ENCODE data around the gene NFASC.
A peak's percentile ranks its signal among the peaks of the same experiment; 100 is the strongest.

Gene NFASC

DNA sequence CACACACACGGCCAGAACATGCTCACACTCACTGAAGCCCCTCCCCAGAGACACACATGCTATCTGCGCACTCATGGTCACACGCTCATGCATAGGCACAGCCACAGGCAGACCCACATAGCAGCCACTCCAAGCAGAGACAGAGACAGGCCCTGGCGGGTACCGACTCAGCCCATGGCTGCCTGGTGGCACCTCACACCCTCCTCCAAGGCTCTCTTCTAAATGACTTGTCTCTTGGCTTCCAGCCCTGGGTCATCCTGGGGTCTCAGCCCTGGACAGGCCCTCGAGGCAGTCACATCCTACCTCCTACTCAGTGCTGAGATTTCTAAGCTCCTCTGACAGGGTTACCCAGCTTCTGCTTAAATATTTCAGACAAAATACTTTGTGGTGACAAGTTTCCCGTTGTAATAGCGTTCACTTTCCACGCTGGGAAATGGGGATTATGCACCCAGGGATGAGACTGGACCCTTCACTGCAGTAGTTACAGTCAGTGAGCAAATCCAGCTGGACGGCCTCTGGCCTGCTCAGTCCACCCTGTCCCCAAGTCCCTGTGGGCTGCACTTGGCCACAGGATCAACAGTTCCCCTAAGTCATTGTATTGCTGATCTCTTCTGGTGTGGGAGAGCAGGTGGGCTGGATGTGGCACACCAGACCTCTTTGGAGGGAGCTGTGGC lies 2.9 kb upstream of the NFASC start:
- TF ChIP-seq Cebpa-rat (IDR thresholded peaks at IDR 0.05): no peak
- Histone ChIP-seq H3K9me3 (replicated peaks in 1 of 11) (no peaks in the 10 kb centered on the region), H3K4me1 (peaks cover 12 to 37% (median 23%) of the 10 kb centered on the region in 10 experiments), H3K36me3 (no peaks in the 10 kb centered on the region), H3K4me3 (no peak overlapping the region), H3K27ac (no peak overlapping the region), H4K20me1 (no peaks in the 10 kb centered on the region), H3K27me3 (no peaks in the 10 kb centered on the region), H3K9ac (no peak overlapping the region), H3K4me2 (no peak overlapping the region)

DNA sequence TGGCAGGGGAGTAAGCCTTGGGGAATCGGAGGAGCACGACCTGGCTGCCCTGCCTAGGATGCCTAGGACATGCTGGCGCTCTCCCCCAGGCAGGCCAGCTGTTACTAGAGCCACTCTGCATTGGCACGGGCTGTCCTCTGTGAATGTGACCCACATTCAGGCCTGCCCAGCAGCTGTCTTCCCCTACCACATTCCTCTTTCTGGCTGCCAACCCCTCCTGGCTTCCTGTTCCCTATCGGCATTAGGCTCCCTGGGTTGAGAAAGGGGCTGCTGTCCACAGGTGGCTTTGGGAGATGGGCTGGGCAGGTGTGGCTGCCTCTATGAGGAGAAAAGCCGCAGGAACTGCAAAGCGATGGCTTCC lies 2.3 kb upstream of the NFASC start:
- Histone ChIP-seq H3K4me2 (no peak overlapping the region), H3K4me1 (peaks cover 12 to 42% (median 28%) of the 10 kb centered on the region in 10 experiments), H3K9ac (no peak overlapping the region), H3K36me3 (no peaks in the 10 kb centered on the region), H4K20me1 (no peaks in the 10 kb centered on the region), H3K27me3 (no peaks in the 10 kb centered on the region), H3K27ac (no peak overlapping the region), H3K4me3 (no peak overlapping the region), H3K9me3 (replicated peaks in 1 of 11) (no peaks in the 10 kb centered on the region)
- TF ChIP-seq Cebpa-rat (IDR thresholded peaks at IDR 0.05): no peak

DNA sequence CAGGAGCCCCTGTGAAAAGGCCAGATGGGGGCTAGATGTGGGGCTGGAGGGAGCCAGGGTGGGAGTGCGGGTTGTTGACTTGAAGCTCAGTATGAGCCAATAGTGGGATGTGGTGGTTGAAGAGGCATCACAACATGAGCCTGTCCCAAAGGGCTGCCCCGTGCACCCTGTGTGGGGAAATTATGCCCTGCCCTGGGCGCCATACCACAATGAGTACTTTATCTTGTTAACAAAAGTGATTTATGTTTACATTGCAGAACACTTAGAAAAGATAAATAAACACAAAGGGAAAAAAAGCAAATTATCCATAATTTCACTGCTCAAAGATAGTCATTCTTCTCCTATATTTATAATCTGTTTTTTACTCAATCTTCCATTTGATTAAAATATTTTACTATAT lies 1.6 kb upstream of the NFASC start:
- no peaks in the 10 kb centered on the region for H3K27me3 ChIP-seq
- H3K27ac ChIP-seq: no peak overlapping the region
- no peak overlapping the region for H3K4me2 ChIP-seq
- H3K4me3 ChIP-seq: no peak overlapping the region
- H3K9ac ChIP-seq: no peak overlapping the region
- no peaks in the 10 kb centered on the region for H4K20me1 ChIP-seq
- H3K36me3 ChIP-seq: no peaks in the 10 kb centered on the region
- TF ChIP-seq Cebpa-rat (IDR thresholded peaks at IDR 0.05): no peak
- peaks cover 12 to 50% (median 36%) of the 10 kb centered on the region in 10 experiments for H3K4me1 ChIP-seq
- no peaks in the 10 kb centered on the region for H3K9me3 ChIP-seq (replicated peaks in 1 of 11)

DNA sequence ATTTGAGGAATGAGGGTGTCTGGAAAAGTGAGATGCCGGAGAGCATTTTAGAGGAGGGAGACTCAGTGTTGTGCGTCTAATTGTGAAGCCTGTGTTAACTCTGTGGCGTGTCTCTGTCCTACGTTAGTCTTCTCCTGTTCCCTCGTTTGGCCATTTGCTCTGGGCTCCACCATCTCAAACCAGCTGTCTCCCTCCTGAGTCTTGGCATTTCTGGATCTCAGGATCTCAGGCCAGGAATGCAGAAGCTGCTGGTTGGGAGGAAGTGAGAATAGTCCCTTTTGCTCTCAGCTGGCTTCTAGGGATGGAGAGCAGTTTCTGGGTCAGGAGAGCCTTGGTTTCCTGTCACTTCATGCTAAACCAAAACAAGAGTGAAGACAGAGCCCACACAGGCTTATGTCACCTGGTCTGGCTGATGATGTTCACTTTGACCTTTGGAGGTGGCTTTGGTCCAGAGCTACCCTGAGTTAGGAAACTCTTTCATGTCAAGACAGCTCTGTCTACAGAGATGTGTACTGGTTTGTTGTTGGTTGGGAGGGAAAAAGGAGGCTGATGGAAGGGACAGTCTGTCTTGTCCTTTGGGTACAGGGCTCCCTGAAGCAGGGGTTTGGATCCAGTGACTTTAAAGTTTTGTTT lies 859 bp downstream of the NFASC start:
- TF ChIP-seq Cebpa-rat (IDR thresholded peaks at IDR 0.05): no peak
- Histone ChIP-seq H3K27ac (peak overlapping the region in 4 of 11 experiments; percentile 22 to 38 (median 31); a peak in 4 of 22 replicates), H3K4me2 (peak overlapping the region in 10 of 11 experiments; percentile 52 to 89 (median 82); a peak in 18 of 22 replicates), H3K4me3 (no peak overlapping the region; a peak in 1 of 20 replicates), H3K9ac (no peak overlapping the region), H4K20me1 (no peaks in the 10 kb centered on the region), H3K9me3 (replicated peaks in 1 of 11) (no peaks in the 10 kb centered on the region), H3K4me1 (peaks cover 12 to 55% (median 40%) of the 10 kb centered on the region in 10 experiments), H3K36me3 (no peaks in the 10 kb centered on the region), H3K27me3 (no peaks in the 10 kb centered on the region)

DNA sequence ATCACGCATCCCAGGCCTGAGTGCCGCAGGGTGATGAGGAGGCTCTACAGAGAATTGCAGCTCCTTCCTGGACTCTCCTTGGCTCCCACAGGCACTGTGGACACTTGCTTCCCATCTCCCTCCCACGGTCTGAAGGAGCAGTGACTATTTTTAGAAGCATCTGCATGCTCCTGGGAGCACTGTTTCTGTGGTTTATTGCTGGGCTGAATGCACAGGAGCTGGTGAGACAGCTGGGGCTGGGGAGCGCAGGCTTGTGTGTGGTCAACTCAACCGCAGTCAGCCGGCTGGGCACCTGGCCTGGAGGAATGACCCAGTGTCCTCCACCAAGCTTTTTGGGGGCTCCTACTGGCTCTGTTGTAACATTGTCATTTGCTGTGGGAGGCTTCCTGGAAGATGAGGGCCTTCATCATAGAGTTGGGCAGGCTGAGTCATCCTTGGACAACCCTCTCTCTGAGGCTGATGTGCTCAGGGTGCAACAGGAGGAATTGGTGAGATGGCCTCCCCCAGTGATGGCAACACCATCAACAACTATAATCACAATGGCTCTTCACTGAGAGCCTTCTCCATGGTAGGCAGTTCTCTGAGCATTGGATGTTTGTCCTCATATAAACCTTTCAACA lies 1.7 kb downstream of the NFASC start:
- Histone ChIP-seq H3K4me2 (peak overlapping the region; percentile 52 to 89 (median 81)), H4K20me1 (no peaks in the 10 kb centered on the region), H3K27ac (peak overlapping the region in 4 of 11 experiments; percentile 30 to 38 (median 32); a peak in 4 of 22 replicates)

DNA sequence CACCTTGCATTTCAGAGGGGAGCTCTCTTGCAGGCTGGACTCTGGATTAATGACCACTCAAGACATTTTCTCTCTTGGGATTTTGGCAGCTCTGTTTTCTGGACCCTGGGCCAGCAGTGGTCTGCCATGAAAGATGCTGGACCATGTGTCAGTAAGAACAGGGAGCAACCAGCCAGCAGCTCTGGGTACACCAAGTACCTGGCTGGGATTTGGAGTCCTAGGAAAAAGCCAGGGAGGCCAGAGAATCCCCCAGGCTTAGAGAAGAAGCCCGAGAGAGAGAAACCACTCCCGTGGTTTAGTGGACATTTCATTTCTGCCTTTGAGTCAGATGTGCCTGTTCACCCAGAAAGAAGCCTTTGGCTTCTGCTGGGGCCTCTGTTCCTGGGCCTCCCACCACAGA lies 2.5 kb downstream of the NFASC start:
- Histone ChIP-seq H3K27ac (peak overlapping the region in 4 of 11 experiments; percentile 21 to 38 (median 24); a peak in 3 of 22 replicates), H3K4me2 (peak overlapping the region in 9 of 11 experiments; percentile 52 to 89 (median 84); a peak in 18 of 22 replicates), H3K9me3 (replicated peaks in 1 of 11) (no peaks in the 10 kb centered on the region), H3K4me3 (no peak overlapping the region), H3K4me1 (peaks cover 12 to 53% (median 39%) of the 10 kb centered on the region in 10 experiments), H3K9ac (no peak overlapping the region), H3K27me3 (no peaks in the 10 kb centered on the region), H3K36me3 (no peaks in the 10 kb centered on the region), H4K20me1 (no peaks in the 10 kb centered on the region)
- TF ChIP-seq Cebpa-rat (IDR thresholded peaks at IDR 0.05): no peak

More for the DNA sequence above, 1.7 kb downstream of the NFASC start:
- peaks cover 12 to 55% (median 40%) of the 10 kb centered on the region in 10 experiments for H3K4me1 ChIP-seq
- H3K36me3 ChIP-seq: no peaks in the 10 kb centered on the region
- no peak overlapping the region for H3K9ac ChIP-seq
- TF ChIP-seq Cebpa-rat (IDR thresholded peaks at IDR 0.05): no peak
- H3K9me3 ChIP-seq (replicated peaks in 1 of 11): no peaks in the 10 kb centered on the region
- H3K27me3 ChIP-seq: no peaks in the 10 kb centered on the region
- no peak overlapping the region; a peak in 1 of 20 replicates for H3K4me3 ChIP-seq

DNA sequence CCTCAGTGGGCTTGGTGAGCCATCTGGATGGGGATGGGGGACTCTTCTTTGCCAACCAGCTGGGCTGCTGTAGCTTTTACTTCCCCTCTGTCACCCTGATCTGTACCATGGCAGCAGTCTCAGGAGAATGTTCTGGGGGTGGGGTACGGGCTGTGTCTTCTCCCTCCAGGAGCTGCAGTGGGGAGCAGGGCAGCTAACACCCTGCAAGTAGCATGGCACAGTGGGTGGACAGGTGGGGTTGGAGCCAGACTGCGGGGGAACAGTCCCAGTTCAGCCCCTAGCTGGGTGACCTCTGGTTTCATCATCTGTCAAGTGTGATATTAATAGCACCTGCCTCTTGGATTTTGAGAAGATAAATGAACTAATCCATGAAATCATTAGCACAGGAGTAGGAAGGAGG lies 3.1 kb downstream of the NFASC start:
- H3K4me3 ChIP-seq: no peak overlapping the region
- H3K27ac ChIP-seq: peak overlapping the region in 4 of 11 experiments; percentile 21 to 38 (median 24); a peak in 3 of 22 replicates
- H3K27me3 ChIP-seq: no peaks in the 10 kb centered on the region
- peaks cover 12 to 51% (median 40%) of the 10 kb centered on the region in 10 experiments for H3K4me1 ChIP-seq
- no peaks in the 10 kb centered on the region for H4K20me1 ChIP-seq
- peak overlapping the region in 9 of 11 experiments; percentile 52 to 89 (median 84); a peak in 18 of 22 replicates for H3K4me2 ChIP-seq
- no peak overlapping the region for H3K9ac ChIP-seq
- no peaks in the 10 kb centered on the region for H3K9me3 ChIP-seq (replicated peaks in 1 of 11)
- no peaks in the 10 kb centered on the region for H3K36me3 ChIP-seq
- no peak for TF ChIP-seq Cebpa-rat (IDR thresholded peaks at IDR 0.05)

DNA sequence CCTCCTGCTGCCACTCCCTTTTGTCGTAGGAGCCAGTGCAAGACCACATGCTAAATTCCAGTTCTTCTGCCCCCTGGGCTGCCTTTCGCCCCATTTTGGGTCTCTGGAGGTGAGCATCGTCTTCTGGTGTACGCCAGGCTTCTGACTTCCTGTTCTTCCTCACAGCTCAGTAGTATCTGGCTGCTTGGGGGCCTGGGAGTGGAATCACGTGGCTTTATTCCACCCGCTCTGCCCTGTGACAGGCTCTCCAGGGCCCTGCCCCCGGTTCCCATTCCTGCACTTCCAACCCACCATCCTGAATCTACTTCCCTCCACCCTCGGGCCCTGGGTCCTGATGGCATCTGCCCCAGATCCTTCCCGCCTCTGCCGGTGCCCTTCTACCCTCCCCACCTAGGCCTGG lies 3.6 kb downstream of the NFASC start:
- no peaks in the 10 kb centered on the region for H3K27me3 ChIP-seq
- H3K27ac ChIP-seq: no peak overlapping the region; a peak in 1 of 22 replicates
- no peaks in the 10 kb centered on the region for H3K9me3 ChIP-seq (replicated peaks in 1 of 11)
- TF ChIP-seq Cebpa-rat (IDR thresholded peaks at IDR 0.05): no peak
- no peaks in the 10 kb centered on the region for H3K36me3 ChIP-seq
- H3K4me2 ChIP-seq: peak overlapping the region in 9 of 11 experiments; percentile 52 to 89 (median 84); a peak in 15 of 22 replicates
- H3K4me1 ChIP-seq: peaks cover 12 to 57% (median 45%) of the 10 kb centered on the region in 10 experiments
- no peak overlapping the region for H3K9ac ChIP-seq
- no peak overlapping the region for H3K4me3 ChIP-seq
- H4K20me1 ChIP-seq: no peaks in the 10 kb centered on the region

DNA sequence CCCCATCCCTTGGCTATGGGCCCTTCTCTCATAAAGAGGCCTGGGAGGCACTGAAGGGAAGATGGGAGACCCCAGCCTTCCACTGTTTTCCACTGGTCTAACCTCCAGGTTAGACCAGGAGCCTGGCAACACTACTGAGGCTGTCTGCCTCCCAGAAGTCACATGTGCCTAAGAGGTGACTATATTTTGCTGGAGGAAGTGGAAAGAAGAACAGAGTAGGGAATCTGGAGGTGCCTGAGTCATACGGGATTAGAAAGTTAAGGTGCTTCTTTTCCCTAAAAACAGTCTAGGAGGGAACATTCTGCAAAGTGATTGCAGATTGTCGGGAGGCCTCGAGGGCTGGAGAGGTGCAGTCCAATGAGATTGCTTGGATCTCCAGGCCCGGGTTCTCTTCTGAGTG lies 4.6 kb downstream of the NFASC start:
- Histone ChIP-seq H3K36me3 (no peaks in the 10 kb centered on the region), H3K27me3 (no peaks in the 10 kb centered on the region)

More for the DNA sequence above, 4.6 kb downstream of the NFASC start:
- H3K27ac ChIP-seq: no peak overlapping the region
- no peak overlapping the region for H3K4me3 ChIP-seq
- no peak for TF ChIP-seq Cebpa-rat (IDR thresholded peaks at IDR 0.05)
- H3K4me2 ChIP-seq: no peak overlapping the region
- no peaks in the 10 kb centered on the region for H3K9me3 ChIP-seq (replicated peaks in 1 of 11)
- H3K4me1 ChIP-seq: peaks cover 12 to 64% (median 54%) of the 10 kb centered on the region in 10 experiments
- H3K9ac ChIP-seq: no peak overlapping the region
- H4K20me1 ChIP-seq: no peaks in the 10 kb centered on the region

Measured in BLaER1 treated with 17β-estradiol and CSF1 and Interleukin-3, amounts not matched to agents 10 nM and 100 nM (cell line).